SKM-1 treated with dmso at 0.1 percent for 144 hours (cell line): ENCODE data around the gene KCNJ4.
"Not testable (repeated sequence)": the region's sequence is repeated elsewhere in the genome, so short reads cannot be mapped to it uniquely, and the experiment has no call there.

ENCODE experiments used
- DNase-seq: peaks from one replicate; lab custom pipeline; 2025; ENCODE audit not compliant: unreplicated experiment; lab: John Stamatoyannopoulos, UW

Gene KCNJ4

DNA sequence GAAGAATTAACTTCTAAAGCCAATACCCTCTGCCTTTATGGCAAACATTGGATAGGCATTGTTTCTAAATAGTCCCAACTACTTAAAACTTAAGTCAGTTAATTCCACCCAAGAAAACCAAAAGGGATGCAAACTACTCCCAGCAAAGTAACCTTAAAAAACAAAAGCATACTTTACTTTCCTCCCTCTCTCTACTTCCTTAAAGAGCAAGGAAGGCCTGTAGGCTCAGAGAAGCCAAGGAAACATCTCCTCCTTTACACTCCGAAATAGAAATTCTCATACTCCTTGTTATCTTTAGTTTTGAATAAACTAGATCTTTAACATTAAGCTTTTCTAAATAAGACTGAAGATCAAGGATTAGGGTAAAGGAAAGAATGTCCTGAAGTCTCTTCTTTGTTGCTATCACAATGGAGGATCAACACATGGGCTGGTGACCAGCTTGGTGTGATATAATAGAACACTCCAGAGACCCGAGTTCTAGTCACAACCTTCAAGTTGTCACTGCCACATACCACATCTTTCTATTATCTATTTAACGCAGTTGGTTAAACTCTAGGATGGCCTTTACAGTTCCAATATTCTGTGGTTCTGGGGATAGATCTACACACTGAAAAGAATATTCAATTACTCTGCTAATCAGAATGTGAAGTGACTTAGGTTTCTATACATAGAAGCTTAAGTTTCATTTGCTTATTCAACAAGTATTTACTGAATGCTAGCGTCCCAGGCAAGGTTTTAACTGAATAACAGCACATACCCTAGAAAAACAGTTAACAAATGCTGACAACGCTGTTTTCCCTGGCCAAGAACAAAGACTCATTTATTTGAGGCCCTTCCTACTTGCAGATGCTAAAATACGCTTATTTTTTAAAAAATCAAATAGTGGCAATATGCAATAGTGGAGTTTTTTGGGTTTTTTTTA, 66.2 kb downstream of the KCNJ4 start:
- not testable (repeated sequence) for DNase-seq

DNA sequence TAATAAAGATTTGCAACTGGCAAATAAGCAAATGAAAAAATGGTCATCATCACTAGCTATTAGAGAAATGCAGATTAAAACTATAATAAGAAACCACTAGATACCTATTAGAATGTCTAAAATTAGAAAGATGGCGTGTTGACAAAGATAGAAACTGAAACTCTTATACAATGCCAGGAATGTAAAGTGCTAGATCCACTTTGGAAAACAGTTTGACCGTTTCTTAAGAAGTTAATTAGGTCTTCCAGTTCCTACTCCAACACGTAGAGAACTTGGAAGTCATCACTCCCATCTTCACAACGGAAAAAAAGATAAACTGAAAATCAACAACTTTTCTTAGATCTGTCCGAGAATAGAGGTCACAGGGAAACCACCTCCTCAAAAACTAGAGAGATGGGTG, 68.1 kb downstream of the KCNJ4 start:
- not testable (repeated sequence) for DNase-seq

DNA sequence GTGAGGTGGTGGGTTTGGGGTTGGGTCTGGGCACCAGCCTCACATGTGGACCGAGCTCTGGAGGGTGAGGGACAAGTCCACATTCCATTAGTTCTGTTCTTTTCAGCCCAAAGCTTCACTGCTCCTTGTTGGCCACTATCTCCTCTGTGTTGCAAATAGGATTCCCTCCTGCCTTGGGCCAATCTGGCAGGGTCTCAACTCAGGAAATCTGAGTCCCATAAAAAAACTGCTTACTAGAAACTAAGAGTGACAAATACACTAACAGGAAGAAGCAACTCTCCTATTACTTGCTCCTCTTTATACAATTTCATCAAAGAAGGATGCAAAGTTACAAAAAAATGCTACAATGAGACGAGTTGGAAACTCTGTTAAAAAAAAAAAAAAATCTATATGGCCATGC, 71.6 kb downstream of the KCNJ4 start:
- no peak for DNase-seq

DNA sequence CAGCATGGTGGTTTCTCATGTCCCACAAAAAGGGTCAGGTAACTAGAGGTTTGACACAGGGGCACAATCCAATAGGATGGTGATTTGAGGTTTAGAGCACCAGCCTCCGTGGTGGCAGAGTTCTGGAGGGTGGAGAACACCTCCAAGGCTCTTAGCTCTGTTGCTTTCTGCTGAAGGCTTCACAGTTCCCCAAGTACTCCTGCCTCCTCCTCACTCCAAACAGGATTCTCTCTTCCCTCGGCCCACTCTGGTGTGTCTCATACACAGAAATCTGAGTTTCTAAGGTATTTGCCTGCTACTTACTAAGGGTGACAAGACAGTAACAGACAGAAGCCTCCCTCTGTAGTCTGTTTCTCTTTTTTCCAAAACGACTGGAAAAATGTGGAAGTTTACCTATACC, 73.6 kb downstream of the KCNJ4 start:
- not testable (repeated sequence) for DNase-seq
